ENCODE measurements around the gene PLEKHG7. TPM values are rescaled to one million over a fixed set of nuclear protein-coding genes. Genes with fewer than 3 reads are reported as not detected.

Gene PLEKHG7
- total RNA-seq, 1 experiment from 2014 or later = 1.3 TPM

GRCh38 chr12:92732216-92732615 is 29.4 kb downstream of the PLEKHG7 start:
- Mint-ChIP-seq H3K4me3 (ENCODE audit: low read depth, unreplicated experiment) (no peak overlapping the region), H3K36me3 (ENCODE audit: insufficient read depth, unreplicated experiment) (no peaks in the 10 kb centered on the region), H3K9me3 (ENCODE audit: low read depth, unreplicated experiment) (no peaks in the 10 kb centered on the region), H3K27me3 (ENCODE audit: unreplicated experiment) (no peaks in the 10 kb centered on the region), H3K4me1 (ENCODE audit: low read depth, unreplicated experiment) (peaks cover 6% of the 10 kb centered on the region), H3K27ac (ENCODE audit: unreplicated experiment) (no peak overlapping the region)
- intact Hi-C loops (cut with micrococcal nuclease; ENCODE audit: unreplicated experiment) = no loop called here
- BruUV-seq (replicated peaks) = no TSS peak
- CTCF ChIA-PET = no interaction called here
- no peak for TF ChIP-seq CTCF (IDR thresholded peaks at IDR 0.05; ENCODE audit: unreplicated experiment)
- DNase-seq = no peak

DNA sequence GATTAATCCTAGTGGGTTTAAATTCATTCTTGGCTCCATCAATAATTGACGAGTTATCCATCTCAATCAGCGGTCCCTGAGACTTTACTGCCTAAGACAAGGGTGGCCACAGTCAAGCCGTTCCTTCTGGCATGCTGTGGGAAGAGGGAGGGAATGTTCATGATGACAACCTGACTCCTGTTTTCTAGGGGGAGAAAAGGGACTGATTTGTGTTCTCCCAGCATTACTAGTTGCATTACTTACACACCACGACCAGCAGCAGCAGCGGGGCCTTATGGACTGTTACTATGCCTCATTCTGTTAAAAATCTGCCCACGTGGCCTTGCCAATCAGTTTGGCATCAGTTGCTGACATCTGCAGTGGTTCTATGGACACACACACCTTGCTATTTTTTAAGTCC is 29.9 kb downstream of the PLEKHG7 start:
- no peak for TF ChIP-seq CTCF (IDR thresholded peaks at IDR 0.05; ENCODE audit: unreplicated experiment)
- H3K4me3 Mint-ChIP-seq (ENCODE audit: low read depth, unreplicated experiment) = no peak overlapping the region
- H3K27me3 Mint-ChIP-seq (ENCODE audit: unreplicated experiment) = no peaks in the 10 kb centered on the region
- H3K36me3 Mint-ChIP-seq (ENCODE audit: insufficient read depth, unreplicated experiment) = no peaks in the 10 kb centered on the region
- CTCF ChIA-PET = interaction anchor here (0.8 kb wide), 1 partner anchor 27 kb away, joined by 3 read pairs; no protein-coding TSS in a partner anchor
- H3K27ac Mint-ChIP-seq (ENCODE audit: unreplicated experiment) = no peak overlapping the region
- peaks cover 6% of the 10 kb centered on the region for H3K4me1 Mint-ChIP-seq (ENCODE audit: low read depth, unreplicated experiment)
- no peaks in the 10 kb centered on the region for H3K9me3 Mint-ChIP-seq (ENCODE audit: low read depth, unreplicated experiment)
- no TSS peak for BruUV-seq (replicated peaks)
- intact Hi-C loops (cut with micrococcal nuclease; ENCODE audit: unreplicated experiment) = no loop called here
- no peak for DNase-seq

DNA sequence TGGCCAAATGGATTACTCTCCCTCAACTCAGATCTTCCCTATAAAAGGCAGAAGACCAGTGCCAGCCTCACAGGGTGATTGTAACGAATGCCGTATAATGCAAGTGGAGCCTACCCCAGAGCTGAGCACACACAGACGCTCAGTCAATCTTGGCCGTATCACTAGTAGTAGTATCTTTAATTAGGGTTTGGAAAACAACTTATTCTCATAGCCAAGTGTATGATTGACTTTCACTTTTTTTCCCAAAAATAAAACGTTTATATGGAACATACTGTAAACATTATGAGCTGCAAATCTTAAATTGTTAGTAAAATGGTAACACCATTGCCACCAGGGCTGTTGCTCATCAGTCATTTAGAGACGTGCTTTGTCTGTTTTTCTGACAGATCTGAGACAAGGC is 30.4 kb downstream of the PLEKHG7 start:
- intact Hi-C loops (cut with micrococcal nuclease; ENCODE audit: unreplicated experiment) = no loop called here
- no peak for TF ChIP-seq CTCF (IDR thresholded peaks at IDR 0.05; ENCODE audit: unreplicated experiment)

DNA sequence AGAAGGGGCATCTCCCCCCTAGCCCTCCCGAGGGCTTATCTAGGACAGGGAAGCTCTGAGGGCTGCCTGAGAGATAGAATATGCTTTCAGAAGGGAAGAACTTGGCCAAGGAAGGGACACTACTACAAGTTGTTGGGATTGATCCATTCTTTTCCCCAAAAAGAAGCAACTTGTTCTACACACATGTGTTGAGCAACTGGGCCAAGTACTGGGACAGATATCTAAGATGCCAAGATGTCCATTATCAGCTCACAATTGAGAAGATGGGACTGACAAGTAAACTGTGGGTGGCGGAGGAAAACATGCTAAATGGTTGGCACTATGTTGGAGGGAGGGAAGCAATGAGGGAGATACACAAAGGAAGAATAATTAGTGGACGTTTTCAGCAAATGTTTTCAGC is 30.9 kb downstream of the PLEKHG7 start:
- Mint-ChIP-seq H3K9me3 (ENCODE audit: low read depth, unreplicated experiment) (no peaks in the 10 kb centered on the region), H3K27me3 (ENCODE audit: unreplicated experiment) (no peaks in the 10 kb centered on the region), H3K4me1 (ENCODE audit: low read depth, unreplicated experiment) (peaks cover 6% of the 10 kb centered on the region), H3K4me3 (ENCODE audit: low read depth, unreplicated experiment) (no peak overlapping the region), H3K27ac (ENCODE audit: unreplicated experiment) (no peak overlapping the region), H3K36me3 (ENCODE audit: insufficient read depth, unreplicated experiment) (no peaks in the 10 kb centered on the region)
- CTCF ChIA-PET = interaction anchor here (0.5 kb wide), 1 partner anchor 75 kb away, joined by 9 read pairs; no protein-coding TSS in a partner anchor
- intact Hi-C loops (cut with micrococcal nuclease; ENCODE audit: unreplicated experiment) = no loop called here
- no TSS peak for BruUV-seq (replicated peaks)
- no peak for DNase-seq
- no peak for TF ChIP-seq CTCF (IDR thresholded peaks at IDR 0.05; ENCODE audit: unreplicated experiment)

More for the DNA sequence above, 30.4 kb downstream of the PLEKHG7 start:
- Mint-ChIP-seq H3K4me1 (ENCODE audit: low read depth, unreplicated experiment) (peaks cover 6% of the 10 kb centered on the region), H3K27me3 (ENCODE audit: unreplicated experiment) (no peaks in the 10 kb centered on the region), H3K9me3 (ENCODE audit: low read depth, unreplicated experiment) (no peaks in the 10 kb centered on the region), H3K4me3 (ENCODE audit: low read depth, unreplicated experiment) (no peak overlapping the region), H3K27ac (ENCODE audit: unreplicated experiment) (no peak overlapping the region), H3K36me3 (ENCODE audit: insufficient read depth, unreplicated experiment) (no peaks in the 10 kb centered on the region)
- CTCF ChIA-PET = interaction anchor here (0.5 to 0.8 kb wide), 2 partner anchors 27 to 75 kb away, joined by 3 to 9 read pairs; no protein-coding TSS in a partner anchor
- BruUV-seq (replicated peaks) = no TSS peak
- DNase-seq = no peak
